AG09309 (cell line): ENCODE measurements around the gene DLGAP3.
"Not testable (repeated sequence)": the region's sequence is repeated elsewhere in the genome, so short reads cannot be mapped to it uniquely, and the experiment has no call there.

Source experiments
- DNase-seq: peaks from one replicate; pipeline ENCODE4 v3.0.0-alpha.2; 2010; ENCODE audit warnings: low read depth
- H3K4me3 ChIP-seq: 2 replicates; pipeline ENCODE4 v1.5.1; 2011; ENCODE audit warnings: mild to moderate bottlenecking, low read depth, low read length, moderate library complexity; ENCODE audit not compliant: control insufficient read depth
- TF ChIP-seq, protein P1 (sequence below): IDR thresholded peaks from 2 replicates; pipeline ENCODE4 v1.5.1; 2011; ENCODE audit warnings: mild to moderate bottlenecking, low read depth, low read length, inconsistent platforms; ENCODE audit not compliant: insufficient read depth, control insufficient read depth; ENCODE audit errors: missing control alignments

The DLGAP3 gene

GRCh38 chr1:34975338-34975737 lies 45.9 kb upstream of the DLGAP3 start:
- no peak for DNase-seq

DNA sequence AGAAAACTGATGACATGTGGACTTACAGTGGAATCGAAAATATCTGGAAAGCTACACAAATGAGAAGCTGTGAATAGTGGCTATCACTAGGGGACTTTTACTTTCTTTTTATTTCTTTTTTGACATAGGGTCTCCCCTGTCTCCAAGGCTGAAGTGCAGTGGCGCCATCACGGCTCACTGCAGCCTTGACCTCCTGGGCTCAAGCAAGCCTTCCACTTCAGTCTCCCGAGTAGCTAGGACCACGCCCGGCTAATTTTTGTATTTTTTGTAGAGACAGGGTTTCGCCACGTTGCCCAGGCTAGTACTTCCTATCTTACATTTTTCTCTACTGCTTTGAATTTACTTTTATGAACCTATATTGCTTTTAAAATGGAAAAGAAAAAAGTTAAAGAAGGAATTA lies 45.2 kb upstream of the DLGAP3 start:
- TF ChIP-seq, protein P1, sequence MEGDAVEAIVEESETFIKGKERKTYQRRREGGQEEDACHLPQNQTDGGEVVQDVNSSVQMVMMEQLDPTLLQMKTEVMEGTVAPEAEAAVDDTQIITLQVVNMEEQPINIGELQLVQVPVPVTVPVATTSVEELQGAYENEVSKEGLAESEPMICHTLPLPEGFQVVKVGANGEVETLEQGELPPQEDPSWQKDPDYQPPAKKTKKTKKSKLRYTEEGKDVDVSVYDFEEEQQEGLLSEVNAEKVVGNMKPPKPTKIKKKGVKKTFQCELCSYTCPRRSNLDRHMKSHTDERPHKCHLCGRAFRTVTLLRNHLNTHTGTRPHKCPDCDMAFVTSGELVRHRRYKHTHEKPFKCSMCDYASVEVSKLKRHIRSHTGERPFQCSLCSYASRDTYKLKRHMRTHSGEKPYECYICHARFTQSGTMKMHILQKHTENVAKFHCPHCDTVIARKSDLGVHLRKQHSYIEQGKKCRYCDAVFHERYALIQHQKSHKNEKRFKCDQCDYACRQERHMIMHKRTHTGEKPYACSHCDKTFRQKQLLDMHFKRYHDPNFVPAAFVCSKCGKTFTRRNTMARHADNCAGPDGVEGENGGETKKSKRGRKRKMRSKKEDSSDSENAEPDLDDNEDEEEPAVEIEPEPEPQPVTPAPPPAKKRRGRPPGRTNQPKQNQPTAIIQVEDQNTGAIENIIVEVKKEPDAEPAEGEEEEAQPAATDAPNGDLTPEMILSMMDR, result no peak
- no peak for DNase-seq
- H3K4me3 ChIP-seq, result no peak overlapping the region

More at GRCh38 chr1:34975338-34975737, 45.9 kb upstream of the DLGAP3 start:
- no peak overlapping the region for H3K4me3 ChIP-seq
- TF ChIP-seq, protein P1, result no peak

DNA sequence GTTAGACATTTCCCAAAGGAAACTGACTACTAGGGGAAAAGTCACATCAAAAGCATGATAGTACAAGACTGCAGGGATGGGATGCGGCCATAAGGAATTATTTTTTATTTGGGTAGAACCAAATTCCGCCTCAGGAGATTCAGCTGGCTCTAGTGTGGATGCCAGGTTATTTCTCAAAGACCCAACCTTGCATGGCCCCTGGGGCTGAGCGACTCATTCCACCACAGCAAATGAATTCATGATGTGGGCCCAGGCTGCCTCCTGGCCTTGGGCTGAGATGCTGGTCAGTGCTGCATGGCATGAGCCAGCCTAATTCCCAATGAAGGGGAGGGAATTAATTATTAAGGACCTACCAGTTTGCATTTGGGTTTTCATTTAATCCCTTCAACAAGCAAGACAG lies 43.9 kb upstream of the DLGAP3 start:
- TF ChIP-seq, protein P1, result no peak
- H3K4me3 ChIP-seq, result no peak overlapping the region
- no peak for DNase-seq

GRCh38 chr1:34970829-34971228 lies 41.4 kb upstream of the DLGAP3 start:
- H3K4me3 ChIP-seq, result no peak overlapping the region
- TF ChIP-seq, protein P1, result no peak
- no peak for DNase-seq

- no peak overlapping the region for H3K4me3 ChIP-seq
- no peak for DNase-seq
- TF ChIP-seq, protein P1, result no peak
These were observed 40.8 kb upstream of the DLGAP3 start for GRCh38 chr1:34970220-34970735.

DNA sequence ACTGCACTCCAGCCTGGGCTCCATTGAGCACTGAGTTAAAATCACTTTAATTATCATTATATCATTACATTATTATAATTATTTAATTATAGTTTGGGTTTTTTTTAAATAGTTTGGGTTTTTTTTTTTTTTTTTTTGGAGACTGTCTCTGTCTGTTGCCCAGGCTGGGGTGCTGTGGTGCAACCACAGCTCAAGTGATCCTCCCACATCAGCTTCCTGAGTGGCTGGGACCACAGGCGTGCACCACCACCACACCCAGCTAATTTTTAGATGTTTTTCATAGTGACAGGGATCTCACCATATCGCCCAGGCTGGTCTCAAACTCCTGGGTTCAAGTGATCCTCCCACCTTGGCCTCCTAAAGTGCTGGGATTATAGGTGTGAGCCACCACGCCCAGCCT lies 38.8 kb upstream of the DLGAP3 start:
- not testable (repeated sequence) for H3K4me3 ChIP-seq, DNase-seq

DNA sequence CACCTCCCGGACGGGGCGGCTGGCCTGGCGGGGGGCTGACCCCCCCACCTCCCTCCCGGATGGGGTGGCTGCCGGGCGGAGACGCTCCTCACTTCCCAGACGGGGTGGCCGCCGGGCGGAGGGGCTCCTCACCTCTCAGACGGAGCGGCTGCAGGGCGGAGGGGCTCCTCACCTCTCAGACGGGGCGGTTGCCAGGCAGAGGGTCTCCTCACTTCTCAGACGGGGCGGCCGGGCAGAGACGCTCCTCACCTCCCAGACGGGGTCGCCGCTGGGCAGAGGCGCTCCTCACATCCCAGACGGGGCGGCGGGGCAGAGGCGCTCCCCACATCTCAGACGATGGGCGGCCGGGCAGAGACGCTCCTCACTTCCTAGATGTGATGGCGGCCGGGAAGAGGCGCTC lies 38.2 kb upstream of the DLGAP3 start:
- not testable (repeated sequence) for DNase-seq, H3K4me3 ChIP-seq

DNA sequence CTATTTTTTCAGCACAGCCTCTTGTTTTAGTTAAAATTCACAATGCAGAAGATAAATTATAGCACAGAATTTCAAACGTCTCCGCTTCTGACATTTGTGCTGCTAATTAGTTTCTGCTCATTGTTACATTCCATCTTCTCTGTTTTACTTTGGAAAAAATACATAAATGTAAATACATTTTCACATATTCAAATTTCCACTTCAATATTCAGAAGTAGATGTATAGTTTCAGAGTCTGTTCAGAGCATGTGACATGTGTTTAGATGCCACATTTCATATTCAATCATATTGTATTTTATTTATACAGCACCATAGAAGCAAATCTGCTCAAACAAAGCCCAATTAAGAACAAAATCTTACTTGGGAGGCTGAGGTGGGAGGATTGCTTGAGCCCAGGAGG lies 36.1 kb upstream of the DLGAP3 start:
- DNase-seq, result no peak
- H3K4me3 ChIP-seq, result no peak overlapping the region
- TF ChIP-seq, protein P1, result no peak
